NOMO-1 treated with DMSO at 0.1 percent for 48 hours (cell line): ENCODE results near the gene ZNF689.
"Not testable (repeated sequence)": the region's sequence is repeated elsewhere in the genome, so short reads cannot be mapped to it uniquely, and the experiment has no call there.

ENCODE experiments used
- DNase-seq: peaks from one replicate; lab custom pipeline; 2025; ENCODE audit not compliant: unreplicated experiment; lab: John Stamatoyannopoulos, UW

ZNF689 gene

DNA sequence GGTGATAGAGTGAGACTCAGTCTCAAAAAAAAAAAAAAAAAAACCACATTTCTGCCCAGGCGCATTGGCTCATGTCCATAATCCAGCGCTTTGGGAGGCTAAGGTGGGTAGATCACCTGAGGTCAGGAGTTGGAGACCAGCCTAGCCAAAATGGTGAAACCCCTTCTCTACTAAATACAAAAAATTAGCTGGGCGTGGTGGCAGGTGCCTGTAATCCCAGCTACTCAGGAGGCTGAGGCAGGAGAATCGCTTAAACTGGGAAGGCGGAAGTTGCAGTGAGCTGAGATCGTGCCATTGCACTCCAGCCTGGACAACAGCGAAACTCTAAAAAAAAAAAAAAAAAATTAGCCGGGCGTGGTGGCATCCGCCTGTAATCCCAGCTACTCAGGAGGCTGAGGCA, 26.9 kb upstream of the ZNF689 start:
- DNase-seq: not testable (repeated sequence)

DNA sequence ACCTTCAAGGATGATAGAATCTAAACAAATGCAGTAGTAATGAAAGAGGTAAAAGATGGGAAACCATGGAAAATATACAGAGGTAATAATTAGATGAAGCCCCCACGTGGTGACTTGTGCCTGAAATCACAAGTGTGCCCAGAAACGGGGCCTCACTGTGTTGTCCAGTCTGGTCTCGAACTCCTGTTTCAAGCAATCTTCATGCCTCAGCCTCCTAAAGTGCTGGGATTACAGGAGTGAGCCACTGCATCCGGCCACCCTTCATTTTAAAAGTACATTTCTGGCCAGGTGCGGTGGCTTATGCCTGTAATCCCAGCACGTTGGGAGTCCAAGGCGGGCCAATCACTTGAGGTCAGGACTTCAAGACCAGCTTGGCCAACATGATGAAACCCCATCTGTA, 26.4 kb upstream of the ZNF689 start:
- DNase-seq: no peak

DNA sequence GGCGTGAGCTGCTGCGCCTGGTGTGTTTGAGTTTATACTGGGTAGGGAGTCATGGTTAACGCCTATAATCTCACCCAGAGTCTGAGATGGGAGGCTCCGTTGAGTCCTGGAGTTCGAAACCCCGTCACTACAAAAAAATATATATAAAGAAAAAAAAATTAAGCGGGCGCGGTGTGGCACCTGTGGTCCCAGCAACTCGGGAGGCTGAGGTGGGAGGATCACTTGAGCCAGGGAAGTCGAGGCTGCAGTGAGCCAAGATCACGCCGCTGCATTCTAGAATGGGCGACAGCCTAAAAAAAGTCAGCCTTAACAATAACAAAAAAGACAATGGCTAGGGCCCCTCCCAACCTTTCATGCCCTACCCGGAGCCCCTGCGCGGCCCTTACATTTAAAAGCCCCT, 23.3 kb upstream of the ZNF689 start:
- DNase-seq: no peak

- DNase-seq: not testable (repeated sequence)
These were observed 22.3 kb upstream of the ZNF689 start for GRCh38 chr16:30632454-30632853.

DNA sequence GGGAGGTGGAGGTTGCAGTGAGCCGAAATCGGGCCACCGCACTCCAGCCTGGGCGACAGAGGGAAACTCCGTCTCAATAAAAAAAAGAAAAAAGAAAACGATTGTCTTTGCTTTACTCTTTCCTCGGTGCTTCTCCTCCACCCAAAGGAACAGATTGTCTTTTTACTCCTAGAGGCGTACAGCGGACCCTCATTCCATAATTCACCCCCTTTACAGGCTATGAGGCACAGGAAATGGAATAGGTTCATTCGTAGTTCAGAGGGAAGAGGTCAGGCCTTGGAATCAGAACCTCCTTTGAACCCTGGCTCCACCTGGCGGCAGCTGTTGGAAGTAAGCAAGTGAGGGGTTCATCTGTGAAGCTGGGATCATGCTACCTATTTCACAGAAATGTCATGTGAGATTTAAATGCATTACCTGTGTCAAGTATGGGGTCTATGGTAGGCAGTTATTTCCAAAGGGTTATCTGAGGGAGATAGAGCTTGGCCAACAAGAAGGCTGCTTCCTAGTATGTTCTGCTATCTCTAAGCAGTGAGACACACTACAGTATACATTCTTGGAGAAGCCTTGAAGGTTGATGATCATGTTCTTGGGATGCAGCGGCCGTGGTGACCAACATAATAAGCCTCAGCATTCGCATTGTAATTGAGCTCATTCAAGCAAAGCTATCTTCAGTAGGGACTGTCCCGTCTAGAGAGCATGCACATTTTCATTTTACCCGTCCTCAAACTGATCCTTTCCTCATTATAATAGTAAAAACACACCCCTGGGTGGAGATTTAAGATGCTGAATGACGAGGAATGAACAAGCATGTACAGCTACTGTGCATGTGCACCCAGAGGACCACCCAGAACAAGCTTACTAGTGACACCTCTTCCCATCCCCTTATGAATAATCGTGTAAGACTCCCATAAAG, 18.7 kb upstream of the ZNF689 start:
- DNase-seq: peak; percentile 83

- DNase-seq: no peak
These were observed 16.0 kb upstream of the ZNF689 start for GRCh38 chr16:30626236-30626635.

DNA sequence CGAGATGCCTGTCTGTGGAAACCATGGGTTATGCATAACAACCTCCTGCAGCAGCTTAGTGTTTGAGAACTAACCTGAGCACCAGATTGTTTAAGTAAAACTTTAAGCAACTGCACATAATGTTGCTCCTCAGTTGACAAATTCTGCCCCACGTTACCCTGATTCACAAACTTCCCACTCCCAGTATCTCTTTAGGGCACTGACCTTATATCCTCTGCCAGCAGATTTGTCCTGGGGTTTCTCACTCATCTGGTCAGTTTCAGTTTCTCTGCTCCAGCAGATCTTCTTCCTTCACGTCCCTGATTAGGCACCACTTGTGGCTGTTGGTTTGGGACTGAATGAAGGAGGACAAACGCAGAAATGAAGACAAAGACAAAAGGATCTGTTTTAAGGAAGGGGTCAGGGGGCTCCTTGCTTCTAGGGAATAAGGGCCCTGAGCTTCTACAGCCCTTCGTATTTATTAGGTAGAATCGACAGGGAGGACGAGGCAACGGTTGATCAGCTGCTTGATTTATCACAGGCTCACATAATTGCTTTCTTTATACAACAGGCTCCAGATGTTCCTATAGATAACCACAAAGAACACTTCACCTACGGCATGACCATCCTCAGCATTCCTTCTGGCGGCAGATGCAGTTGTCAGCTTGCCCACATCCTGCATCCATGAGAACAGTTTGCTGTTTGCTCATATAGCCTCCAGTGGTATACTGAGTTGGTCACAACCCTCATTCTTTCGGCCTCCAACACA, 13.5 kb upstream of the ZNF689 start:
- DNase-seq: no peak

- DNase-seq: no peak
These were observed 12.4 kb upstream of the ZNF689 start for GRCh38 chr16:30622455-30623032.

- DNase-seq: no peak
These were observed 11.6 kb upstream of the ZNF689 start for GRCh38 chr16:30621765-30622164.

- no peak for DNase-seq
These were observed 10.0 kb upstream of the ZNF689 start for GRCh38 chr16:30620169-30620568.

GRCh38 chr16:30619638-30620037, 9.4 kb upstream of the ZNF689 start:
- DNase-seq: no peak

GRCh38 chr16:30619202-30619601, 9.0 kb upstream of the ZNF689 start:
- no peak for DNase-seq

DNA sequence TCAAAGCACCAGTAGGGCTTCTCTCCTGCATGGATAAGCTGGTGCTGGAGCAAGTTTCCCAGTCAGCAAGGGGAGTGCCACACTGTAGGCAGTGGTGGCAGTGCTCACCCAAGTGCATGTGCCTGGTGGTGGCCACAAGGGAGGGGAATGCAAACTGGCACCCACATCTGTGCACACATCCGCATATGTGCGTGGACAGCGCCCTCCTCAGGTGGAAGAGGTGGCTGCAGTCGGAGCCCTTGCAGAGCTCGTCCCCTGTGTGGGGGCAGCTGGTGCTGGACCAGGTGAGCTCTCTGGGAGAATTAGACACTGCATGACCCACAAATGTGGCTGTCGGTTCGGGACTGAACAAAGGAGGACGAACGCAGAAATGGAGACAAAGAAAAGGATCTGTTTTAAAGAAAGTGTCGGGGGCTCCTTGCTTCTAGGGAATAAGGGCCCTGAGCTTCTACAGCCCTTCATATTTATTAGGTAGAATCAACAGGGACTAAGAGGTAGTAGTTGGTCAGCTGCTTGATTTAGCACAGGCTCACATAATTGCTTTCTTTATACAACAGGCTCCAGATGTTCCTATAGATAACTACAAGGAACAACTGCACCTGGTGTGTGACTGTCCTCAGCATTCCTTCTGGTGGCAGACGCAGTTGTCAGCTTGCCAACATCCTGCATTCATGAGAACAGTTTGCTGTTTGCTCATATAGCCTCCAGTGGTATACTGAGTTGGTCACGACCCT, 5.3 kb upstream of the ZNF689 start:
- peak; percentile 52 for DNase-seq

DNA sequence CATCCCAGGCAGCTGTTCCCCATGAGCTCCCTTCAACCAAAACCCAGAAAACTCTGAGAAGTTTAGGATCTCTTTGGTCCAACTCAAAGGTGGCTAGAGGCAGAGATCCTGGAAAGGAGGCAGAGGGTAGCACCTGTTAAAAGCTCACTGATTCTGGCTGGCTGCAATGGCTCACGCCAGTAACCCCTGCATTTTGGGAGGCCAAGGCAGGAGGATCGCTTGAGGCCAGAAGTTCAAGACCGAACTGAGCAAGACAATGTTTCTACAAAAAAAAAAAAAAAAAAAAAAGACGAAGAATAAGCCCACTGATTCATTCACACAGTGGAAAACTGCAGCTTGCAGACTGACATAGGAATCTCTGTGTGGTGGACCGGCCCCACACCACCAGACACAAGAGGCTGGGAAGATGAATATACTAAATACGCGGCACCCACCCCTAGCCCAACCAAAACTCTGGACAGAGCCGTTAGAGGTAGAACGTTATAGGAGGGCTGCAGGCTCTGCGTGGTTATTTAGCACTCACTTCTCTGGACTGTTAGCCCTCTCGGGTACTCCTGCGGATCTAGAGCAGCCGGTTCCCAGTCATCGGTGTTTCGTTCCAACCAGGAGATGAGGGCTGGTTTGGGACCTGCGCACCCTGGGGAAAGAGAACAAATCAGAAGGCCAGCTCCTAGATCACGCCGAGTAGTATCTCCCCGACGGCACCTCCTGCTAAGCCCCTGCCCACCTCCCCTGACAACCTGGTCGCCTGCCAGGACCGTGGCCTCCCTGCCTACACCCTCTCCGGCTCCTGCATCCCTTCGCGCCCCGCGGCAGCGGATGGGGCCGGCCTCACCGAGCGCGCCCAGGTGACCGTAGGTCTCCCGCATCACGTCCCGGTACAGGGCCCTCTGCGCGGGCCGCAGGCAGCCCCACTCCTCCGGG, 925 bp downstream of the ZNF689 start:
- no peak for DNase-seq

- DNase-seq: no peak
These were observed 4.2 kb downstream of the ZNF689 start for GRCh38 chr16:30606004-30606403.

DNA sequence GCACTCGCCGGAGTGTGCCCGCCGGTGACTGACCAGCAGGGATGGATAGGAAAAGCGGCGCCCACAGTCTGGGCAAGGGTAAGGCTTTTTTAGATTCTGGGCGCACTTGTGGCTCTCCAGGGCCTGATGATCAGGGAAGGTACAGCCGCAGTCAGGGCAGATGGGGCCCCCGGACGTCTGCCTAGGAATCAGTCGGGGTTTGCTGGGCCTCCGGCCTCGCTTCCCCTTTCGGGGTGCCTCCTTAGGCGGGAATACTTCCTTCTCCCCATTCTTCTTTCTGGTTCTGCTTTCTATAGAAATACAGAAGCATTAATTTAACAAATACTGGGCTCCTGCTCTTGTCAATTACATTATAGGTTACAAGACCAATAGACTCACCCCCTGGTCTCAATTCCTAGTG, 5.0 kb downstream of the ZNF689 start:
- peak; percentile 62 for DNase-seq

DNA sequence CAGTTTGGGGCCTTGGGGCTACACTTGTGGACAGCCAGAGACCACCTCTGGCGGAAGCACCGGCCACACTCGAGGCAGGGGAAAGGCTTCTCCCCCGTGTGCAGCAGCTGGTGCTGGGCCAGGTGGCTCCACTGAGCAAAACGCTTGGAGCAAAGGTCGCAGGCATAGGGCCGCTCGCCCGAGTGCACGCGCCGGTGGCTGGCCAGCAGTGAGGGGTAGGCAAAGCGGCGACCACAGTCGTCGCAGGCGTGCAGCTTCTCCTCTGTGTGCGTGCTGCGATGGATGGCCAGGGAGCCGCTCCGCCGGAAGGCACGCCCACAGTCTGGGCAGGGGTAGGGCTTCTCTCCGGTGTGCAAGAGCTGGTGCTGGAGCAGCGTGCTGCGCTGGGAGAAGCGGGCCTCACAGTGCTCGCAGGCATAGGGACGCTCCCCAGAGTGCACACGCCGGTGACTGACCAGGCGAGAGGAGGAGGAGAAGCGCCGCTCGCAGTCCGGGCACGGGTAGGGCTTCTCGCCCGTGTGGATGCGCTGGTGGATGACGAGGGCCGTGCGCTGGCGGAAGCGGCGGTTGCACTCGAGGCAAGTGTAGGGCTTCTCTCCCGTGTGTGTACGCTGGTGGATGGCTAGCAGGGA, 5.8 kb downstream of the ZNF689 start:
- DNase-seq: no peak

DNA sequence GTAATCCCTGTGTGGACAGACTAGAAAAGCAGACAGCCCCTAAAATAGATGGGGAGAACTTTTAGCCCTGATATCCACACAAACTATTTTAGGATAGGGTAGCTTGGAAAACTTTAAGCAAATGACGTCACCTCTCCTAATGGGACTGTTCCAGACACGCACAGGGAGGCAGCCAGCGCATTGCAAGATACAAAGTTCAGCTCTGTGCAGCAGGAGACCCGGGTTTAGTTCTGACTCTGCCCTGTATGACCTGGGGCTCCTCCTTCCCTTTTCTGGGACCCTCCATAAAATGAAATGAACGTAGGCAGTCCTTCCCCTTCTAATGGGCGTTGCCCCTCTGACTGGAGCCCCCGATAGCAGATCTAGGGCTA, 6.3 kb downstream of the ZNF689 start:
- DNase-seq: no peak

DNA sequence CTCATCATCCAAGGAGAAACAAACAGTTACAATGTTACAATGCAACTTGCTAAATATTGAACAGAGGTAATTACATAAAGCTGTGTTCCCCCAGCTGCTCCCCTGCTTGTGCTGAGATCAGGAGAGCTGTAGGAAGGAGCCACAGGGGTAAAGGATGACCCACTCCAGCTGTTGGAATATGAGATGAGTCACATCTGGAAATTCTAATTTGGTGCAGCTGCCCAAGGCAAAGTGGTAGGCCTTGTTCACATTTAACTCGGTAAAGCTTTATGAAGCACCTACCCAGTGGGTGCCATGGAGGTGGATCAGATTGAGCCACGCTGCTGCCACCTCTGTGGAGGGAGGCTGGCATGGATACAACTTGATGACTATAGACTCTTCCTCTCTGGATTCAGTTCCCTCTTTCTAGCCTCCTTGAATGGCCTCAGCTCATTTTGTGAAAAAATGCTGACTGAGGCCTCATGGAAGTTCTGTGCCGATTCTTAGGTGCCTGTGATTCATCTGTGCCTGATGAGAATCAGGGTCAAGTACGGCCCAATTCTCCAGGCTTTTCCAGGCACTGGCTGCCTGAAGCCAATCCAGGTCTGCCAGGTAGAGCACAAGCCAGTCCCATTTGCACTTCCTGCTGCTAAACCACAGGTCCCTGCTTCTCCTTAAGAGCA, 7.4 kb downstream of the ZNF689 start:
- DNase-seq: peak; percentile 33
